KMS-11 (cell line): ENCODE data around the gene SYK.

Experiments used
- H2AFZ ChIP-seq: fragments of 200-600 bp; sonication (generic); 2 replicates; pipeline ENCODE4 v1.6.1; 2016; ENCODE audit warnings: antibody characterized with exemption, mixed run types, low read depth
- H3K27ac ChIP-seq: fragments of 200-600 bp; sonication (generic); 2 replicates; pipeline ENCODE4 v1.6.1; 2016; ENCODE audit warnings: mild to moderate bottlenecking, mixed run types
- H3K27me3 ChIP-seq: fragments of 200-600 bp; sonication (generic); 2 replicates; pipeline ENCODE4 v1.6.1; 2017; ENCODE audit warnings: mild to moderate bottlenecking, low read depth, mixed run types, moderate library complexity; ENCODE audit not compliant: insufficient read depth
- H3K36me3 ChIP-seq: fragments of 200-600 bp; sonication (generic); 2 replicates; pipeline ENCODE4 v1.6.1; 2017; ENCODE audit warnings: mild to moderate bottlenecking, mixed run types; ENCODE audit not compliant: insufficient read depth
- H3K4me1 ChIP-seq: fragments of 200-600 bp; sonication (generic); 2 replicates; pipeline ENCODE4 v1.6.1; 2016; ENCODE audit warnings: mild to moderate bottlenecking, low read depth, mixed run types; ENCODE audit not compliant: poor library complexity, severe bottlenecking
- H3K4me2 ChIP-seq: fragments of 200-600 bp; sonication (generic); 2 replicates; pipeline ENCODE4 v1.7.0; 2016; ENCODE audit warnings: mild to moderate bottlenecking, mixed run types
- H3K4me3 ChIP-seq: fragments of 200-600 bp; sonication (generic); IDR thresholded peaks from 2 replicates; pipeline ENCODE4 v1.6.1; 2017; ENCODE audit warnings: low read depth, low read length, mixed read lengths; ENCODE audit not compliant: insufficient read depth
- H3K79me2 ChIP-seq: fragments of 200-600 bp; sonication (generic); 2 replicates; pipeline ENCODE4 v1.6.1; 2016; ENCODE audit warnings: low read depth, mixed run types; ENCODE audit not compliant: insufficient read depth
- H3K9ac ChIP-seq: fragments of 200-600 bp; sonication (generic); 2 replicates; pipeline ENCODE4 v1.6.1; 2016; ENCODE audit warnings: mild to moderate bottlenecking, mixed run types
- H4K20me1 ChIP-seq: fragments of 200-600 bp; sonication (generic); 2 replicates; pipeline ENCODE4 v1.6.1; 2016; ENCODE audit warnings: mild to moderate bottlenecking, mixed run types; ENCODE audit not compliant: insufficient read depth
- TF ChIP-seq, protein P1 (sequence below): fragments of 200-600 bp; sonication (generic); conservative IDR thresholded peaks from 2 replicates; pipeline ENCODE4 v1.6.1; 2017; ENCODE audit warnings: low read depth, mild to moderate bottlenecking, antibody characterized with exemption, low read length, moderate library complexity, mixed read lengths

SYK gene

GRCh38 chr9:90795871-90796317 lies 5.7 kb upstream of the SYK start:
- TF ChIP-seq, protein P1, sequence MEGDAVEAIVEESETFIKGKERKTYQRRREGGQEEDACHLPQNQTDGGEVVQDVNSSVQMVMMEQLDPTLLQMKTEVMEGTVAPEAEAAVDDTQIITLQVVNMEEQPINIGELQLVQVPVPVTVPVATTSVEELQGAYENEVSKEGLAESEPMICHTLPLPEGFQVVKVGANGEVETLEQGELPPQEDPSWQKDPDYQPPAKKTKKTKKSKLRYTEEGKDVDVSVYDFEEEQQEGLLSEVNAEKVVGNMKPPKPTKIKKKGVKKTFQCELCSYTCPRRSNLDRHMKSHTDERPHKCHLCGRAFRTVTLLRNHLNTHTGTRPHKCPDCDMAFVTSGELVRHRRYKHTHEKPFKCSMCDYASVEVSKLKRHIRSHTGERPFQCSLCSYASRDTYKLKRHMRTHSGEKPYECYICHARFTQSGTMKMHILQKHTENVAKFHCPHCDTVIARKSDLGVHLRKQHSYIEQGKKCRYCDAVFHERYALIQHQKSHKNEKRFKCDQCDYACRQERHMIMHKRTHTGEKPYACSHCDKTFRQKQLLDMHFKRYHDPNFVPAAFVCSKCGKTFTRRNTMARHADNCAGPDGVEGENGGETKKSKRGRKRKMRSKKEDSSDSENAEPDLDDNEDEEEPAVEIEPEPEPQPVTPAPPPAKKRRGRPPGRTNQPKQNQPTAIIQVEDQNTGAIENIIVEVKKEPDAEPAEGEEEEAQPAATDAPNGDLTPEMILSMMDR = no peak
- Histone ChIP-seq H3K27me3 (no peaks in the 10 kb centered on the region), H3K79me2 (no peaks in the 10 kb centered on the region), H3K36me3 (no peaks in the 10 kb centered on the region), H3K9ac (no peak overlapping the region), H2AFZ (no peak overlapping the region), H3K4me1 (no peaks in the 10 kb centered on the region), H3K4me2 (no peak overlapping the region), H4K20me1 (no peaks in the 10 kb centered on the region), H3K4me3 (no peak overlapping the region), H3K27ac (no peak overlapping the region)

DNA sequence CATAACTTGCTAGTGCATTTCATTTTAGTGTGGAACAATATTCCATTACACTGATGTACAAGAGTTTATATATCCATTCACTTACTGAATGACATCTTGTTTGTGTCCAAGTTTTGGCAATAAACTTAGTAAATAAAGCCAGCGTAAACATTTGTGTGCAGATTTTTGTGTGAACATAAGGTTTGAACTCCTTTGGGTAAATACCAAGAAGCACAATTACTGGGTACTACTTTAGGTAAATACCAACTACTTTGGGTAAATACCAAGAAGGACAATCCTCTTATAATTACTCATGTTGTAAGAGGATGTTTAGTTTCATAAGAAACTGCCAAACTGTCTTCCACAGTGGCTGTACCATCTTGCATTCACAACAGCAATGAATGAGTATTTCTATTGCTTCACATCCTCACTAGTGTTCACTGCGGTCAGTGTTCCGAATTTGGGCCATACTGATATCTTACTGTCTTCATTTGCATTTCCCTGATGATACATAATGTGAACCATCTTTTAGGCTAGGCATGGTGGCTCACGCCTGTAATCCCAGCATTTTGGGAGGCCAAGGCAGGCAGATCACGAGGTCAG lies 2.3 kb upstream of the SYK start:
- TF ChIP-seq, protein P1 = no peak
- Histone ChIP-seq H2AFZ (no peak overlapping the region), H3K4me3 (no peak overlapping the region), H3K36me3 (no peaks in the 10 kb centered on the region), H3K79me2 (no peaks in the 10 kb centered on the region), H3K4me1 (peaks cover 2% of the 10 kb centered on the region), H3K4me2 (no peak overlapping the region), H3K27ac (no peak overlapping the region), H3K9ac (no peak overlapping the region), H4K20me1 (no peaks in the 10 kb centered on the region), H3K27me3 (no peaks in the 10 kb centered on the region)

GRCh38 chr9:90801973-90802322 lies 329 bp downstream of the SYK start:
- Histone ChIP-seq H3K27ac (no peak overlapping the region), H3K79me2 (no peaks in the 10 kb centered on the region), H3K36me3 (no peaks in the 10 kb centered on the region), H3K4me2 (no peak overlapping the region), H3K27me3 (no peaks in the 10 kb centered on the region), H2AFZ (peak overlapping the region; percentile 39; the same call in 1 of the 2 replicates), H3K4me1 (peaks cover 11% of the 10 kb centered on the region), H4K20me1 (no peaks in the 10 kb centered on the region), H3K4me3 (no peak overlapping the region), H3K9ac (no peak overlapping the region; the same call in 1 of the 2 replicates)
- TF ChIP-seq, protein P1 = no peak

GRCh38 chr9:90802386-90802985 lies 867 bp downstream of the SYK start:
- H3K27me3 ChIP-seq = no peaks in the 10 kb centered on the region
- peak overlapping the region; percentile 39; the same call in 1 of the 2 replicates for H2AFZ ChIP-seq
- no peaks in the 10 kb centered on the region for H3K79me2 ChIP-seq
- TF ChIP-seq, protein P1 = no peak
- peaks cover 11% of the 10 kb centered on the region for H3K4me1 ChIP-seq
- H3K36me3 ChIP-seq = no peaks in the 10 kb centered on the region
- H3K9ac ChIP-seq = no peak overlapping the region
- H3K4me3 ChIP-seq = no peak overlapping the region
- H3K27ac ChIP-seq = no peak overlapping the region
- no peak overlapping the region for H3K4me2 ChIP-seq
- no peaks in the 10 kb centered on the region for H4K20me1 ChIP-seq
